ENCODE data around the gene EML2.

Gene EML2

DNA sequence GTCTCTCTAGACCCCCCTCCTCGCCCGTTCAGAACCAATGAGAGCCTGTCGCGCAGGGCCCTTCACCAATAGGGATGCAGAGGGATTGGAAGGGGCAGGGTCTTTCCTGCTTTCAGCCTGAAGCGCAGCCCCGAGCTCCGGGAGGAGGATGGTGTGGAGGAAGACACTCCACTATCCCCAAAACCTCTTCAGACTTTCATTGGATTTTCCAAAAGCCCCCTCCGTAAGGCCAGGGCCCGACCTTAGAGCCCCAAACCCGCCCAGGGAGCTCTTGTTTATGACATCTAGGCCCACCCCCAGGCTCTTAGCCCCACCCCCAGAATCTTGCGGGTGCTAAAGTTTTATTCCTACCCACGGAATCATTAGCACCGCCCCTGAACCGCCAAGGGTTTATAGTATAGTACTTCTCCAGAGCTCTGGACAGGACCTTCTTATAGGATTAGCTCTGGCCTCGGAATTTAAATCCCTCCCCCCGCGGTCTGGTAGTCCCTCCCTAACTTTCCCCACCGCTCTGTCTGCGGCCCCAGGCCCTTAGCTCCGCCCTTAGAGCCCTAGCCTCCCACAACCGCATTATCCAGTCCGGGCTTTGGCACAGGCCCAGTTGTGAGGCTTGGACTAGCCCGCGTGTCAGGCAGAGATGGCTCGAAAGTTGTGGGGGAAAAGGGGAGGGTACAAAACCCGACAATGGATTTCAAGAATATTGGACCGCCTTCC is 6.6 kb upstream of the EML2 start (continued):
- TF ChIP-seq, protein P1, sequence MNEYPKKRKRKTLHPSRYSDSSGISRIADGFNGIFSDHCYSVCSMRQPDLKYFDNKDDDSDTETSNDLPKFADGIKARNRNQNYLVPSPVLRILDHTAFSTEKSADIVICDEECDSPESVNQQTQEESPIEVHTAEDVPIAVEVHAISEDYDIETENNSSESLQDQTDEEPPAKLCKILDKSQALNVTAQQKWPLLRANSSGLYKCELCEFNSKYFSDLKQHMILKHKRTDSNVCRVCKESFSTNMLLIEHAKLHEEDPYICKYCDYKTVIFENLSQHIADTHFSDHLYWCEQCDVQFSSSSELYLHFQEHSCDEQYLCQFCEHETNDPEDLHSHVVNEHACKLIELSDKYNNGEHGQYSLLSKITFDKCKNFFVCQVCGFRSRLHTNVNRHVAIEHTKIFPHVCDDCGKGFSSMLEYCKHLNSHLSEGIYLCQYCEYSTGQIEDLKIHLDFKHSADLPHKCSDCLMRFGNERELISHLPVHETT (tag by site-specific recombination; IDR thresholded peaks at IDR 0.05), result no peak
- no peak for TF ChIP-seq ZNF311 (tag by site-specific recombination; IDR thresholded peaks at IDR 0.05; ENCODE audit: borderline replicate concordance)
- TF ChIP-seq, protein P2, sequence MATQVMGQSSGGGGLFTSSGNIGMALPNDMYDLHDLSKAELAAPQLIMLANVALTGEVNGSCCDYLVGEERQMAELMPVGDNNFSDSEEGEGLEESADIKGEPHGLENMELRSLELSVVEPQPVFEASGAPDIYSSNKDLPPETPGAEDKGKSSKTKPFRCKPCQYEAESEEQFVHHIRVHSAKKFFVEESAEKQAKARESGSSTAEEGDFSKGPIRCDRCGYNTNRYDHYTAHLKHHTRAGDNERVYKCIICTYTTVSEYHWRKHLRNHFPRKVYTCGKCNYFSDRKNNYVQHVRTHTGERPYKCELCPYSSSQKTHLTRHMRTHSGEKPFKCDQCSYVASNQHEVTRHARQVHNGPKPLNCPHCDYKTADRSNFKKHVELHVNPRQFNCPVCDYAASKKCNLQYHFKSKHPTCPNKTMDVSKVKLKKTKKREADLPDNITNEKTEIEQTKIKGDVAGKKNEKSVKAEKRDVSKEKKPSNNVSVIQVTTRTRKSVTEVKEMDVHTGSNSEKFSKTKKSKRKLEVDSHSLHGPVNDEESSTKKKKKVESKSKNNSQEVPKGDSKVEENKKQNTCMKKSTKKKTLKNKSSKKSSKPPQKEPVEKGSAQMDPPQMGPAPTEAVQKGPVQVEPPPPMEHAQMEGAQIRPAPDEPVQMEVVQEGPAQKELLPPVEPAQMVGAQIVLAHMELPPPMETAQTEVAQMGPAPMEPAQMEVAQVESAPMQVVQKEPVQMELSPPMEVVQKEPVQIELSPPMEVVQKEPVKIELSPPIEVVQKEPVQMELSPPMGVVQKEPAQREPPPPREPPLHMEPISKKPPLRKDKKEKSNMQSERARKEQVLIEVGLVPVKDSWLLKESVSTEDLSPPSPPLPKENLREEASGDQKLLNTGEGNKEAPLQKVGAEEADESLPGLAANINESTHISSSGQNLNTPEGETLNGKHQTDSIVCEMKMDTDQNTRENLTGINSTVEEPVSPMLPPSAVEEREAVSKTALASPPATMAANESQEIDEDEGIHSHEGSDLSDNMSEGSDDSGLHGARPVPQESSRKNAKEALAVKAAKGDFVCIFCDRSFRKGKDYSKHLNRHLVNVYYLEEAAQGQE (tag by site-specific recombination; IDR thresholded peaks at IDR 0.05), result no peak
- TF ChIP-seq OSR2 (tag by site-specific recombination; IDR thresholded peaks at IDR 0.05), result no peak
- no peak for TF ChIP-seq ZNF133 (tag by site-specific recombination; IDR thresholded peaks at IDR 0.05)
- no peak for TF ChIP-seq ZNF266 (tag by site-specific recombination; IDR thresholded peaks at IDR 0.05; ENCODE audit: low read depth)
- peak; percentile 88 for TF ChIP-seq ZNF24 (tag by site-specific recombination; IDR thresholded peaks at IDR 0.05)
- peak; percentile 43; the same call in 1 of the 2 replicates for TF ChIP-seq ZEB2 (tag by site-specific recombination; IDR thresholded peaks at IDR 0.05)
- TF ChIP-seq ZNF394 (tag by site-specific recombination; IDR thresholded peaks at IDR 0.05; ENCODE audit: borderline replicate concordance), result no peak; the same call in 1 of the 2 replicates
- 0 out of 2 replicates have a peak, but pooled peaks have one; percentile 31 for TF ChIP-seq TRIM28 (IDR thresholded peaks at IDR 0.05; ENCODE audit: borderline replicate concordance, low read length)
- 0 out of 2 replicates have a peak, but pooled peaks have one; percentile 40 for TF ChIP-seq ZFP37 (tag by site-specific recombination; IDR thresholded peaks at IDR 0.05)
- TF ChIP-seq, protein P3, sequence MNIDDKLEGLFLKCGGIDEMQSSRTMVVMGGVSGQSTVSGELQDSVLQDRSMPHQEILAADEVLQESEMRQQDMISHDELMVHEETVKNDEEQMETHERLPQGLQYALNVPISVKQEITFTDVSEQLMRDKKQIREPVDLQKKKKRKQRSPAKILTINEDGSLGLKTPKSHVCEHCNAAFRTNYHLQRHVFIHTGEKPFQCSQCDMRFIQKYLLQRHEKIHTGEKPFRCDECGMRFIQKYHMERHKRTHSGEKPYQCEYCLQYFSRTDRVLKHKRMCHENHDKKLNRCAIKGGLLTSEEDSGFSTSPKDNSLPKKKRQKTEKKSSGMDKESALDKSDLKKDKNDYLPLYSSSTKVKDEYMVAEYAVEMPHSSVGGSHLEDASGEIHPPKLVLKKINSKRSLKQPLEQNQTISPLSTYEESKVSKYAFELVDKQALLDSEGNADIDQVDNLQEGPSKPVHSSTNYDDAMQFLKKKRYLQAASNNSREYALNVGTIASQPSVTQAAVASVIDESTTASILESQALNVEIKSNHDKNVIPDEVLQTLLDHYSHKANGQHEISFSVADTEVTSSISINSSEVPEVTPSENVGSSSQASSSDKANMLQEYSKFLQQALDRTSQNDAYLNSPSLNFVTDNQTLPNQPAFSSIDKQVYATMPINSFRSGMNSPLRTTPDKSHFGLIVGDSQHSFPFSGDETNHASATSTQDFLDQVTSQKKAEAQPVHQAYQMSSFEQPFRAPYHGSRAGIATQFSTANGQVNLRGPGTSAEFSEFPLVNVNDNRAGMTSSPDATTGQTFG (tag by site-specific recombination; IDR thresholded peaks at IDR 0.05; ENCODE audit: borderline replicate concordance), result no peak
- TF ChIP-seq ZNF830 (tag by site-specific recombination; IDR thresholded peaks at IDR 0.05; ENCODE audit: low read depth), result no peak
- TF ChIP-seq ZNF664 (tag by site-specific recombination; IDR thresholded peaks at IDR 0.05), result no peak
- no peak for TF ChIP-seq ZBTB21 (tag by site-specific recombination; IDR thresholded peaks at IDR 0.05)
- TF ChIP-seq, protein P4, sequence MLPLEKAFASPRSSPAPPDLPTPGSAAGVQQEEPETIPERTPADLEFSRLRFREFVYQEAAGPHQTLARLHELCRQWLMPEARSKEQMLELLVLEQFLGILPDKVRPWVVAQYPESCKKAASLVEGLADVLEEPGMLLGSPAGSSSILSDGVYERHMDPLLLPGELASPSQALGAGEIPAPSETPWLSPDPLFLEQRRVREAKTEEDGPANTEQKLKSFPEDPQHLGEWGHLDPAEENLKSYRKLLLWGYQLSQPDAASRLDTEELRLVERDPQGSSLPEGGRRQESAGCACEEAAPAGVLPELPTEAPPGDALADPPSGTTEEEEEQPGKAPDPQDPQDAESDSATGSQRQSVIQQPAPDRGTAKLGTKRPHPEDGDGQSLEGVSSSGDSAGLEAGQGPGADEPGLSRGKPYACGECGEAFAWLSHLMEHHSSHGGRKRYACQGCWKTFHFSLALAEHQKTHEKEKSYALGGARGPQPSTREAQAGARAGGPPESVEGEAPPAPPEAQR (tag by site-specific recombination; IDR thresholded peaks at IDR 0.05), result 0 out of 2 replicates have a peak, but pooled peaks have one; percentile 49
- TF ChIP-seq ZNF768 (tag by site-specific recombination; IDR thresholded peaks at IDR 0.05), result no peak
- no peak for TF ChIP-seq ZNF175 (tag by site-specific recombination; IDR thresholded peaks at IDR 0.05)
- TF ChIP-seq, protein P5, sequence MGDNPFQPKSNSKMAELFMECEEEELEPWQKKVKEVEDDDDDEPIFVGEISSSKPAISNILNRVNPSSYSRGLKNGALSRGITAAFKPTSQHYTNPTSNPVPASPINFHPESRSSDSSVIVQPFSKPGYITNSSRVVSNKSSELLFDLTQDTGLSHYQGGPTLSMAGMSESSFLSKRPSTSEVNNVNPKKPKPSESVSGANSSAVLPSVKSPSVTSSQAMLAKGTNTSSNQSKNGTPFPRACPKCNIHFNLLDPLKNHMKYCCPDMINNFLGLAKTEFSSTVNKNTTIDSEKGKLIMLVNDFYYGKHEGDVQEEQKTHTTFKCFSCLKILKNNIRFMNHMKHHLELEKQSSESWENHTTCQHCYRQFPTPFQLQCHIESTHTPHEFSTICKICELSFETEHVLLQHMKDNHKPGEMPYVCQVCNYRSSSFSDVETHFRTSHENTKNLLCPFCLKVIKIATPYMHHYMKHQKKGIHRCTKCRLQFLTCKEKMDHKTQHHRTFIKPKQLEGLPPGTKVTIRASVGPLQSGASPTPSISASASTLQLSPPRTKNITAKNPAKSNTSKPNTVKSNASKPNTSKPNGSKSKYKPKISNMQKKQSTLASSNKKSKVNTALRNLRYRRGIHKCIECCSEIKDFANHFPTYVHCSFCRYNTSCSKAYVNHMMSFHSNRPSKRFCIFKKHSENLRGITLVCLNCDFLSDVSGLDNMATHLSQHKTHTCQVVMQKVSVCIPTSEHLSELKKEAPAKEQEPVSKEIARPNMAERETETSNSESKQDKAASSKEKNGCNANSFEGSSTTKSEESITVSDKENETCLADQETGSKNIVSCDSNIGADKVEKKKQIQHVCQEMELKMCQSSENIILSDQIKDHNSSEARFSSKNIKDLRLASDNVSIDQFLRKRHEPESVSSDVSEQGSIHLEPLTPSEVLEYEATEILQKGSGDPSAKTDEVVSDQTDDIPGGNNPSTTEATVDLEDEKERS (tag by site-specific recombination; IDR thresholded peaks at IDR 0.05), result 0 out of 2 replicates have a peak, but pooled peaks have one; percentile 41
- TF ChIP-seq, protein P6, sequence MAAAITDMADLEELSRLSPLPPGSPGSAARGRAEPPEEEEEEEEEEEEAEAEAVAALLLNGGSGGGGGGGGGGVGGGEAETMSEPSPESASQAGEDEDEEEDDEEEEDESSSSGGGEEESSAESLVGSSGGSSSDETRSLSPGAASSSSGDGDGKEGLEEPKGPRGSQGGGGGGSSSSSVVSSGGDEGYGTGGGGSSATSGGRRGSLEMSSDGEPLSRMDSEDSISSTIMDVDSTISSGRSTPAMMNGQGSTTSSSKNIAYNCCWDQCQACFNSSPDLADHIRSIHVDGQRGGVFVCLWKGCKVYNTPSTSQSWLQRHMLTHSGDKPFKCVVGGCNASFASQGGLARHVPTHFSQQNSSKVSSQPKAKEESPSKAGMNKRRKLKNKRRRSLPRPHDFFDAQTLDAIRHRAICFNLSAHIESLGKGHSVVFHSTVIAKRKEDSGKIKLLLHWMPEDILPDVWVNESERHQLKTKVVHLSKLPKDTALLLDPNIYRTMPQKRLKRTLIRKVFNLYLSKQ (tag by site-specific recombination; IDR thresholded peaks at IDR 0.05; ENCODE audit: borderline replicate concordance), result no peak
- TF ChIP-seq, protein P7, sequence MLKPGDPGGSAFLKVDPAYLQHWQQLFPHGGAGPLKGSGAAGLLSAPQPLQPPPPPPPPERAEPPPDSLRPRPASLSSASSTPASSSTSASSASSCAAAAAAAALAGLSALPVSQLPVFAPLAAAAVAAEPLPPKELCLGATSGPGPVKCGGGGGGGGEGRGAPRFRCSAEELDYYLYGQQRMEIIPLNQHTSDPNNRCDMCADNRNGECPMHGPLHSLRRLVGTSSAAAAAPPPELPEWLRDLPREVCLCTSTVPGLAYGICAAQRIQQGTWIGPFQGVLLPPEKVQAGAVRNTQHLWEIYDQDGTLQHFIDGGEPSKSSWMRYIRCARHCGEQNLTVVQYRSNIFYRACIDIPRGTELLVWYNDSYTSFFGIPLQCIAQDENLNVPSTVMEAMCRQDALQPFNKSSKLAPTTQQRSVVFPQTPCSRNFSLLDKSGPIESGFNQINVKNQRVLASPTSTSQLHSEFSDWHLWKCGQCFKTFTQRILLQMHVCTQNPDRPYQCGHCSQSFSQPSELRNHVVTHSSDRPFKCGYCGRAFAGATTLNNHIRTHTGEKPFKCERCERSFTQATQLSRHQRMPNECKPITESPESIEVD (tag by site-specific recombination; IDR thresholded peaks at IDR 0.05), result no peak
